ENCODE measurements around the gene CYTH1.

Gene CYTH1

DNA sequence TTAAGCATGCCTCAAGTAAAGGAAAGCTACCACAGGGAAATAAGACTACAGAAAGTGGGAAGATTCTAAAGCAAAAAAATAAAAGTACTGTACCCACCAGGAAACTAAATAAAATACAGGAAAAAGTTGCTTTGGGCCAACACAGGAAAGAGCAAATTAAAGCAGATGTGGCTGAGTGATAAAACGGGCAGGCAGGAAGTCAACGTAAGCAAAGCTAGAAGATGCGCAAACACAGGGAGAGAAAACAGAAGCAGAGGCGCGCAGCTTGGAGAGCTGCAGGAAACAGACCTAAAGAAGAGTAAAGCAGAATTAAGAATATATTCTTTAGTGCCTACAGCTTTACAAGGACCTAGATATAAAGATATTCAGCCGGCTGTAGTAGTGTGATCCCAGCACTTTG lies 36.9 kb upstream of the CYTH1 start:
- H3K4me1 Mint-ChIP-seq (ENCODE audit: low read depth) = peaks cover 49% of the 10 kb centered on the region
- H3K4me3 Mint-ChIP-seq = peak overlapping the region; percentile 81
- H3K27me3 Mint-ChIP-seq (ENCODE audit: low read depth) = no peaks in the 10 kb centered on the region
- H3K27ac Mint-ChIP-seq = peak overlapping the region; percentile 95
- H3K36me3 Mint-ChIP-seq (ENCODE audit: low read depth) = peaks cover 79% of the 10 kb centered on the region
- no peaks in the 10 kb centered on the region for H3K9me3 Mint-ChIP-seq
- DNase-seq (ENCODE audit: low spot score) = peak; percentile 51

DNA sequence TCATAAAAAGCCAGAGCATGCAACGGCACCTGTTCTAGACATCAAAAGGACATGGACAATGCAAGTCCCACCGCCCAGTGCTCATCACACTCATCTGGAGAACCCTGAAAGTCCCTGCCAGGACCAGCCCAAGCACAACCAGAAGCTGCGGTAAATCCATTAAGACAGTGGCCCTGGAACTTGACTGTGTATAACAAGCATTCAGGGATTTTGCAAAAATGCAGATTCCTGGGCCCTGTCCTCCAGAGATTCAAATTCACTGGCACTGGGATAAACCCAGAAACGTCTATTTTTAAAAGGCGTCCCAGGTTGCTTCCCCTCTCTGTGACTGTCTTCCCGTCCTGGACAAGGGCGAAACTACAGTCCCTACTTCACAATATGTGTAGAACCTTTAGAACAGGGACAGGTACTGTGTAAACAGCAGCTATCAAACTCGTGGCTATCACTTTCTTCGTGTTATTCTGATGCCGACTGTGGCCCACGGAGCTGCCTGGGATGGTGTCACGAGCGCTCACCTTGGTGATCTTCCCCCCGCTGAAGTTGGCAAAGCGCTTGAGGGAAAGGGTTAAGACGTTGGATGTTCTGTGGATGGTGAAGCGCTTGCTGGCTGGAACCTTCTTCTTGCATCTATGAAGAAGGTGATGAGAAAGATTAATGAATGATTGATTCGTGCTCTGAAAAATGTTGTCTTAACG lies 36.2 kb upstream of the CYTH1 start:
- peak overlapping the region; percentile 95 for H3K27ac Mint-ChIP-seq
- no peaks in the 10 kb centered on the region for H3K9me3 Mint-ChIP-seq
- H3K4me1 Mint-ChIP-seq (ENCODE audit: low read depth) = peaks cover 45% of the 10 kb centered on the region
- H3K4me3 Mint-ChIP-seq = peak overlapping the region; percentile 81
- peaks cover 79% of the 10 kb centered on the region for H3K36me3 Mint-ChIP-seq (ENCODE audit: low read depth)
- H3K27me3 Mint-ChIP-seq (ENCODE audit: low read depth) = no peaks in the 10 kb centered on the region
- no peak for DNase-seq (ENCODE audit: low spot score)

DNA sequence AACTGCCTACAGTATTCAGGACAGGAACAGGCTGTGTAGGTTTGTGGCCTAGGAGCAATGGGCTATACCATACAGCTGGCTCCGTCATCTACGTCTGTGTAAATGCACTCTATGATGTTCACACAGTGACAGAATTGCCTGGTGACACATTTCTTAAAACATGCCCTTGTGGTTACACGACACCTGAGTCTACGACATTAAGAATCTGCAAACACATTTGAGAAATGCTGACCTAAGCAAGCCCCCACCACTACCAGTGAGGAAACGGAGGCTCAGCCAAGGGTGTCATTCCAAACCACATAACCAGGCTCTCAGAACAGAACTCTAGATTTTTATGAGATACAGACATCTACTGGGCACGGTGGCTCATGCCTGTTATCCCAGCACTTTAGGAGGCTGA lies 35.0 kb upstream of the CYTH1 start:
- DNase-seq (ENCODE audit: low spot score) = peak; percentile 82
- H3K27ac Mint-ChIP-seq = peak overlapping the region; percentile 90
- peaks cover 43% of the 10 kb centered on the region for H3K4me1 Mint-ChIP-seq (ENCODE audit: low read depth)
- H3K27me3 Mint-ChIP-seq (ENCODE audit: low read depth) = no peaks in the 10 kb centered on the region
- H3K9me3 Mint-ChIP-seq = no peaks in the 10 kb centered on the region
- peak overlapping the region; percentile 75 for H3K4me3 Mint-ChIP-seq
- peaks cover 78% of the 10 kb centered on the region for H3K36me3 Mint-ChIP-seq (ENCODE audit: low read depth)

DNA sequence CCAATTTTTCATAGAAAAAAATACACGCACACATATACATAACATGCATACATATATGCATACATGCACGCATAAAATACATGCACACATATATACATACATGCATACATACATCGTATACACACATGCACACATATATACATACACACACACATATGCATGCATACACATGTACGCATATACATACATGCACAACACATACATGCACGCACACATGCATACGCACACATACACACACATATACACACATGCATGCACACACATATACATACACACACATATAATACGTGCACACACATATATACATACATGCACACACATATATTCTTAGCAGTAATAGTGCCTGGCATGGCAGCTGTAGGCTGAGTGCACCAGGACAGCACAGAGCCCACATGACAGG lies 33.6 kb upstream of the CYTH1 start:
- H3K27ac Mint-ChIP-seq = no peak overlapping the region
- DNase-seq (ENCODE audit: low spot score) = no peak
- H3K36me3 Mint-ChIP-seq (ENCODE audit: low read depth) = peaks cover 78% of the 10 kb centered on the region
- H3K4me1 Mint-ChIP-seq (ENCODE audit: low read depth) = peaks cover 34% of the 10 kb centered on the region
- no peaks in the 10 kb centered on the region for H3K9me3 Mint-ChIP-seq
- no peak overlapping the region for H3K4me3 Mint-ChIP-seq
- no peaks in the 10 kb centered on the region for H3K27me3 Mint-ChIP-seq (ENCODE audit: low read depth)

DNA sequence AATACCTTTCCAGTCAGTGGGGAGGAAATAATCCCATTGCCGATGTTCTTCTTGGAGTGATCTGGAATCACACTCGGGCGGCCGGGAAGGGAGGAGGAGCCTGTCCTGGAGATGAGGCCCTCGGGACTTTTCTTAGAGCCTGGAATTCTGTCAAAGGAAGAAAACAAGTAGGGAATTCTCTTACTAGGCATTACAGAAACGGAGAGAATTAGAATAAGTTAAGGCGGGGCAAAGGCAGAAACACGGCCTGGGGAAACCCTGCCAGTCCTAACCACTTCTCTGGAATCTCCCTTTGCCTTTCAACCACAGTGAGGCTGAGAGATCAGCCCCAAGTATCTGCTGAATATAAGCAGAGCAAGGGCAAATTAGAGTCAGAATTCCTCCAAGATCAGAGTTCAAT lies 30.8 kb upstream of the CYTH1 start:
- Mint-ChIP-seq H3K4me1 (ENCODE audit: low read depth) (peaks cover 14% of the 10 kb centered on the region), H3K4me3 (no peak overlapping the region), H3K27me3 (ENCODE audit: low read depth) (no peaks in the 10 kb centered on the region), H3K36me3 (ENCODE audit: low read depth) (peaks cover 72% of the 10 kb centered on the region), H3K9me3 (no peaks in the 10 kb centered on the region), H3K27ac (no peak overlapping the region)
- DNase-seq (ENCODE audit: low spot score) = no peak

DNA sequence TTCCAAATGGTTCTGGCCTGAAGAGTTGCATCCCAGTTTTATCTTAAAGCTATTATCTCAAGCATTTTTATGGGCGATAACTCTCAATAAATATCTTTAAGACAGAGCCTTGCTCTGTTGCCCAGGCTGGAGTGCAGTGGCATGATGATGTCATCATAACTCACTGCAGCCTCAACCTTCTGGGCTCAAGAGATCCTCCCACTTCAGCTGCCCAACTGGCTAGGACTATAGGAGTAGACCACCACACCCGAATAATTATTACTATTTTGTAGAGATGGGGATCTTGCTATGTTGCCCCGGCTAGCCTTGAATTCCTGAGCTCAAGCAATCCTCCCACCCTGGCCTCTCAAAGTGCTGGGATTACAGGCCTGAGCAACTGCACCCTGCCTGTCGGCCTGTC lies 26.1 kb upstream of the CYTH1 start:
- Mint-ChIP-seq H3K4me3 (no peak overlapping the region), H3K27ac (peak overlapping the region; percentile 26), H3K36me3 (ENCODE audit: low read depth) (peaks cover 77% of the 10 kb centered on the region), H3K4me1 (ENCODE audit: low read depth) (peaks cover 32% of the 10 kb centered on the region), H3K9me3 (no peaks in the 10 kb centered on the region), H3K27me3 (ENCODE audit: low read depth) (no peaks in the 10 kb centered on the region)
- DNase-seq (ENCODE audit: low spot score) = no peak

DNA sequence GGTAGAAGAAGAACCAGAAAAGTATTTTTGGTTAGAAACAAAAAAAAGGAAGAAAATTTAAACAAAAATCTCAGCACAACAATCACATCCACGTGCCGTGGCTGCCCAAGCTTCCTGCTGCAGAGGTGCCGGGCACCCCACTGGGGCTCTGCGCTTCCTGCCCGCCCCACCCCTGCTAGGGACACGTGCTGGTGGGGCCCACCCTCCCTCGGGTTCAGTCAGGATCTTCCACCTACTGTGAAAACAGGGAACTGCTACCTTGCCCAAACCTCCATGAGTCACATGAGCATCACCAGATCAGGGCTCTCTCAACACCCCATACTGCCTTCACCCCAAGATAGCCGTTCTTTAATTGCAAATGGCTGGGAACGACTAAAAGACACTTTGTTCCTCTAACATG lies 24.4 kb upstream of the CYTH1 start:
- Mint-ChIP-seq H3K27me3 (ENCODE audit: low read depth) (no peaks in the 10 kb centered on the region), H3K36me3 (ENCODE audit: low read depth) (peaks cover 75% of the 10 kb centered on the region), H3K4me3 (peak overlapping the region; percentile 20), H3K27ac (peak overlapping the region; percentile 79), H3K9me3 (no peaks in the 10 kb centered on the region), H3K4me1 (ENCODE audit: low read depth) (peaks cover 34% of the 10 kb centered on the region)
- peak; percentile 31 for DNase-seq (ENCODE audit: low spot score)

DNA sequence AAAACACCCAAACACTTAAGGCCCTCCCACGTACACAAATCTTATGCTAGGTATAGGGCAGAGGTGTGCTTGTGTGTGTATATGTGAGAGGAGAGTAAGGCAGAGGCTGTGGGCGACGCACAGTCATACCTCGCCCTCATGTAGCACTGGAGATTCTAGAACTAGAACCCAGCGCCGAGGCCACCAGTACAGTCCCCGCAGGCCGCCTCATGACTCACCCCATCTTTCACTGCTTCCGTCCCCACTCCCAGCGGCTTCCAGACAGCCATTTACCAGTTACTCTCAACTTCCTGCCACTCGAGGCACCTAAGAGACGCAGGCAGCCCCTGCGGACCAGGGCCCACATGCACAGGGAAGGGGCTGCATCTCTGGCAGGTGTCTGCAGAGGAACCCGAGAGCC lies 23.2 kb upstream of the CYTH1 start:
- peak; percentile 76 for DNase-seq (ENCODE audit: low spot score)

DNA sequence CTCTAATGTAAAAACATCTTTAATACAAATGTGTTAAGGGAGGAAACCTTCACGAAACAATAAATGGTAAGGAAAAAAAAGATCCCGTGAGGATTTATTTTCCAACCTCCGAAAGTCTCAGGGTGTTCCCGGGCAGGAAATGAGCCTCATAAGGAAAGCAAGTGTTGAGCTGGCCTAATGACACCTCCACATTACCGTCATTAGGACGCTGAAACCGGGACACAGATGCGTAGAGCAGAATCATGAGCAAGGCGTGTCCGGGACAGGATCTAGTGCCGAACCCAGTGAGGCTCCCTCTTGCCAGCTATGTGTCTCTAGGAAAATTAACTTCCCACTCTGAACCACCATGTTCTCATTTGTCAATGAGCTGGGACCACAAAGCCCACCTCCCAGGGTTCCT lies 22.7 kb upstream of the CYTH1 start:
- no peaks in the 10 kb centered on the region for H3K27me3 Mint-ChIP-seq (ENCODE audit: low read depth)
- peaks cover 37% of the 10 kb centered on the region for H3K4me1 Mint-ChIP-seq (ENCODE audit: low read depth)
- no peak for DNase-seq (ENCODE audit: low spot score)
- peak overlapping the region; percentile 51 for H3K4me3 Mint-ChIP-seq
- H3K36me3 Mint-ChIP-seq (ENCODE audit: low read depth) = peaks cover 74% of the 10 kb centered on the region
- no peaks in the 10 kb centered on the region for H3K9me3 Mint-ChIP-seq
- H3K27ac Mint-ChIP-seq = peak overlapping the region; percentile 79

More for the DNA sequence above, 23.2 kb upstream of the CYTH1 start:
- H3K4me1 Mint-ChIP-seq (ENCODE audit: low read depth) = peaks cover 36% of the 10 kb centered on the region
- peak overlapping the region; percentile 51 for H3K4me3 Mint-ChIP-seq
- no peaks in the 10 kb centered on the region for H3K9me3 Mint-ChIP-seq
- no peaks in the 10 kb centered on the region for H3K27me3 Mint-ChIP-seq (ENCODE audit: low read depth)
- peaks cover 72% of the 10 kb centered on the region for H3K36me3 Mint-ChIP-seq (ENCODE audit: low read depth)
- peak overlapping the region; percentile 79 for H3K27ac Mint-ChIP-seq

DNA sequence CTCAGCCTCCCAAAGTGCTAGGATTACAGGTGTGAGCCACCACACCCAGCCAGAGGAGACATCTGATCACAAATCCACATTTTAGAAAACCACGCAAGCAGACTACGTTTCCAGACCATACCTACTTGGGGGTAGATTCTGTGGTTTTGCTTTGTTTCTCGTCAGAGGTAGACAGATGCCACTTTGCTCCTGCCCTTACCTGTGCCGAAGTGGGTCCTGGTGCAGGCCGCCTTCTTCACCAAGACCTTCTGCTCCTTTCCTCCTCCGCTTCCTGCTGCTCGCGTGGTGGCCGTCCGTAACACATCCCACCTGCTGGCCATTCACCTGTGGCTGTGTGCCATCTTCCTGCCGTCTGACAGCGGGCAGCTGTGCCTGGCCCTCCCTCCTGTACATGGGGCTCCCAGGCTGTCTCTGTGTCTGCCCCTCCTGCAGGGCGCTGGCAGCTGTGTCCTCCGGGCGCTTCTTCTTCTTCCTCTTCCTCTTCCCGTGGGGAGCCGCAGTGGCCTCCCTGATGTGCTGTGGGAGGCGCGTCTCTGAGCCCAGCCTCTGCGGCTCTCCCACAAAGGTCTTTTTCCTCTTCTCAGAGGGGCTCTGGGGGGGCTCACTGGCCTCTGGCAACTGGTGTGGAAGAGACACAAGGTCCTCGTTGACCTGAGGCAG lies 21.2 kb upstream of the CYTH1 start:
- H3K27ac Mint-ChIP-seq = peak overlapping the region; percentile 75
- H3K36me3 Mint-ChIP-seq (ENCODE audit: low read depth) = peaks cover 77% of the 10 kb centered on the region
- H3K27me3 Mint-ChIP-seq (ENCODE audit: low read depth) = no peaks in the 10 kb centered on the region
- H3K4me3 Mint-ChIP-seq = peak overlapping the region; percentile 48
- no peak for DNase-seq (ENCODE audit: low spot score)
- no peaks in the 10 kb centered on the region for H3K9me3 Mint-ChIP-seq
- peaks cover 43% of the 10 kb centered on the region for H3K4me1 Mint-ChIP-seq (ENCODE audit: low read depth)

DNA sequence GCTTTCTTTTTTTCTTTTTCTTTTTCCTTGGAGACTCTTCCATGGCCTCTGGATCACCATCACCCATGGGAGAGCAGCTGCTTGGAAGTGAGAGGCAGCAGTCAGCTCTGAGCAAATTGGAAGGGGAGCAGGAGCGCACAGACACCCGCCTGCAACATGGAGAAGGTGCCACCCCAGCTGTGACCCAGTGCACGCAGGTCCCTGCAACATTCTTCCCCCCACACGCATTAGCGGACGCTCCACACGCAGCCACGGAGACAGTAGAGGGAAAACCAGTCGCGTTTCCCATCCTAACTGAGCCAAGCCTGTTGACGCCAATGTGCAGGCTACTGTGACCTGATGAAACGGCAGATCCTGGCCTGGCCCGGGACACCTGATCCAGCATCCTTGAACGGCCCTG lies 20.4 kb upstream of the CYTH1 start:
- Mint-ChIP-seq H3K36me3 (ENCODE audit: low read depth) (peaks cover 79% of the 10 kb centered on the region), H3K4me1 (ENCODE audit: low read depth) (peaks cover 44% of the 10 kb centered on the region), H3K27me3 (ENCODE audit: low read depth) (no peaks in the 10 kb centered on the region), H3K4me3 (no peak overlapping the region), H3K27ac (no peak overlapping the region), H3K9me3 (no peaks in the 10 kb centered on the region)
- no peak for DNase-seq (ENCODE audit: low spot score)

DNA sequence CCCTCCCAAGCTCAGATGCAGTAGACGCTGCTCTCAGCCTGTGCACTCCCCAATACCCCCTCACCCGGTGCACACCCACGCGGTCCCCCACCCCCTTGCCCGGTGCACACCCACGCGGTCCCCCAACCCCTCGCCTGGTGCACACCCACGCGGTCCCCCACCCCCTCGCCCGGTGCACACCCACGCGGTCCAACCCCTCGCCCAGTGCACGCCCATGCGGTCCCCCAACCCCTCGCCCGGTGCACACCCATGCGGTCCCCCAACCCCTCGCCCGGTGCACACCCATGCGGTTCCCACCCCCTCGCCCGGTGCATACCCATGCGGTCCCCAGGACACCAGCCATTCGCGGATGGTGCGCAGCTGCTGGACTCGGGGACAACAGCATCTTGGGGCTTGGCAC lies 19.9 kb upstream of the CYTH1 start:
- Mint-ChIP-seq H3K4me3 (no peak overlapping the region), H3K36me3 (ENCODE audit: low read depth) (peaks cover 77% of the 10 kb centered on the region), H3K27ac (no peak overlapping the region), H3K27me3 (ENCODE audit: low read depth) (no peaks in the 10 kb centered on the region), H3K9me3 (no peaks in the 10 kb centered on the region), H3K4me1 (ENCODE audit: low read depth) (peaks cover 44% of the 10 kb centered on the region)
- no peak for DNase-seq (ENCODE audit: low spot score)

DNA sequence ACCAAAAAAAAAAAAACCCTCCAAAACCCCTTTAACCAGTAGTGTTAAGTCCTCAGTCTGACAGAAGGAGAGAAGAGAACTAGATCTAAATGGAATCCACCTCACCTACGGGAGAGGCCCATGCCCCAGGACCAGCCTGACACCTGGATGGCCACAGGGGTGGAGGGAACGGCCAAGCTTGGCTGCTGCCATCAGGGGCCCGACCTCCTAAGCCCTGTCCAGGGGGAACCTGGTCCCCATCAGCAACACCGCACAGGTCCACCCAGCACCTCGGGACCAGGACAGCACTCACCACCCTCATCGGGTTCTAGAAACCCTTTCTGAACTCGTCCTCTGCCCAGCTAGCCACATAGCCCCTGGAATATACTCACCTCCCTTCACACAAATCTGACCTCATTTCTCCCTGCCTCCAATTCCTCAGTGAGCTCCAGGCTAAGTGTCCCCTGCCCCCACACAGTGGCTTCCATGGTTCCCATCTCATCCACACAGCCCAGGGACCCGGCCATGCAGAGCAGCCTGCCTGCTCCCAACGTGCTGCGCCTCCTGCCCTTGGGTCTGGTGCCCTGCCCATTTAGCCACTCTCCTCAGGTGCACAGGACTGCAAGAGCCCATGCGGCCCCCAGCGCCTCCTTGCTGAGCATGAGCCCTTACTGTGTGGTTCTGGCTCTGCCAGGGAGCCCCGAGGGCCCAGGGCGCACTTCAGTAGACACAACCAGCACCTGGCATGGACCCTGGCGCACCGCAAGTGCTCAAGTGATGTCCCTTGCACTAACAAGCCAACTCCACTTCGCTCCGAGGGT lies 18.3 kb upstream of the CYTH1 start:
- no peak overlapping the region for H3K4me3 Mint-ChIP-seq
- no peak for DNase-seq (ENCODE audit: low spot score)
- no peaks in the 10 kb centered on the region for H3K27me3 Mint-ChIP-seq (ENCODE audit: low read depth)
- no peaks in the 10 kb centered on the region for H3K9me3 Mint-ChIP-seq
- H3K27ac Mint-ChIP-seq = peak overlapping the region; percentile 62
- peaks cover 78% of the 10 kb centered on the region for H3K36me3 Mint-ChIP-seq (ENCODE audit: low read depth)
- peaks cover 30% of the 10 kb centered on the region for H3K4me1 Mint-ChIP-seq (ENCODE audit: low read depth)

Data from T-helper 2 cell treated with Interferon-gamma antibody and Interleukin-4, amounts not matched to agents 5 μg/mL and 100 μg/mL, for 36 hours (primary cell).